ENCODE data around the gene CPA1.
"Not testable (repeated sequence)": the region's sequence is repeated elsewhere in the genome, so short reads cannot be mapped to it uniquely, and the experiment has no call there.

CPA1 gene

DNA sequence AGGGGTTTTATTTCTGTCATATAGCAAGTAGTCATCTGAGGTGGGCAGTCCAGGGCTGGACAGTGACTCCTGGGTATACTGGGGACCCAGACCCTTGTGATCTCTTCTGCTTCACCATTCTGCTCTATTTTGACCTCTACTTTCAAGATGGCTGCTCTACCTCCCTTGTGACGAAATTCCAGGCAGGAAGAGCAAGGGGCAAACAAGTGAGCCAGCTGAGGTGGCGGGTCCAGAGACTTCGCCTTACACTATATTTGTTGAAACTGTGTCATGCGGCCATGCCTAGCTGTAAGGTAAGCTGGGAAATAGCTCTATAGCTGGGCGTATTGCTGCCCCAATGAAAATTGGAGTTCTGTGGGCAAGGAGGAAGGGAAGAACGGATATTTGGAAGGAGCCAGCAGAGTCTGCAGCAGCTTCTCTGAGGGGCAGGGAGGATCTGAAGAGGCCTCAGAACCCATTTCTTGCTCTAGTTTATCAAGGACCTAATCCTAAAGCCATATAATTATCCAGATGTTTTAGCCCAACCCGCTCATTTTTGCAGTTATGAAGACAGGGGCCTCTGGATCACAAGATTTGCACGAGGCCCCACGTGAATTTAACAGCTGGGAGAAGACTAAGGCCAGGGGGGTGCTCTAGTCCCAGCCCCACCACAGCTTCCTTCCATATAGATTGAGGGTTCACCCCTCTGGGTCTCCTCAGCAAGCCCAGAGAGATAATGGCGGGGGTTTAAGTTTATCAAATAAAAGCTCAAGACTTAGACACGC is 7.7 kb upstream of the CPA1 start:
- DNase-seq (ENCODE audit: low read depth in 1 of 2, low spot score in 1 of 2), result no peak

DNA sequence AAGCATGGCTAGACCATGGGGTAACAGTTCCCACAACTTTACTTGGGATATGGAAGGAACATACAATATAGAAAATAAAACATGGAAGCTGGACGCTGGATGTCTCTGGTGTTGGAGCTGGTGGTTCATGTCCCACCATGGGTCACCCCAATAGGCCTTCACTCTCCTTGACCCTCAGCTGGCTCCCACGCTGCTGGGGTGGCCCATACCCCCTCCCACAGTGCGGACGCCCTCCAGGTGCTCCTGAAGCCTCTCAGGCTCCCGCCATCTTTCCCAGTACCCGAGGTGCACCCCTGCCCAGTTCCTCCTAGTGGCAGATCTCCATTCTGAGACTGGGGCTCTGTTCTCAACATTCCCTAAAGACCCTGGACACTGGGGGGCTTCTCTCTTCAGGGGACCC is 5.8 kb upstream of the CPA1 start:
- no peak for DNase-seq (ENCODE audit: low read depth in 1 of 2, low spot score in 1 of 2)

- not testable (repeated sequence) for DNase-seq (ENCODE audit: low read depth in 1 of 2, low spot score in 1 of 2)
These were observed 3.8 kb upstream of the CPA1 start for GRCh38 chr7:130376461-130376860.

DNA sequence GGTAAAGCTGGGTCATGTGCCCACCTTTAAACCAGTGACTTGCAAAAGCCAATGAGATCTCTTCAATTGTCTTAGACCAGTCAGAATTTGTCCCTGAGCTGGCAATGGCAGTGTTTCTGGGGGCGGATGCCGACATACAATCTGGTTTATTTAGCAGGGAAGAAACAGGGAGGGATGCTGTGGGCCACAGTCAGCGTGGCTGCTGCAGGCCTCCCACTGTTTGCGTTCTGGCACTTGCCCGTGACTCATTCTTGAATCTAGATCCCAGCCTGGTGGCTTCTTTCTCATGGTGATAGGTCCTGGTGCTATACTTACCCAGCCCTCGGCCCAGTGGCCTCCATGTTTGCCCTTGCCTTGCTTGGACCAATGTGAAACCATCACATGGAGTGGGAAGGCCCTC is 3.1 kb upstream of the CPA1 start:
- no peak for DNase-seq (ENCODE audit: low read depth in 1 of 2, low spot score in 1 of 2)

DNA sequence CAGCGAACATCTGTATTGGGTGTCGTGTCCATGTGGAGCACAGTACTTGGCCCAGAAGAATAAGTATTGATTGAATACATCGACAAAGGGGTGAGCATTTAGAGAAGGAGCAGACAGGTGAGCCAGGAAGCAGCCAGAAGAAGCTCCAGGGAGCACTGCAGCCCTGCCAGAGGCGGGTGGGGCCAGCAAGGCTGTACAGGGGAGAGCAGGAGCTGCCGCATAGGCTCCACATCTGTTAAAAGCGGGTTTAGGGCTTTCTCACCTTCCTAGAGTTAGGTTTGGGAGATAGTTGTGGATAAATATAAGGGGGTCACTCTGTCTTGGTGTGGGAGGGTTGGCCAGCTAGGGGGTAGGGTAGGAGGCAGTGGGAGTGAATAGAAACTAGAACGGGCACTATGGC is 1.3 kb upstream of the CPA1 start:
- DNase-seq (ENCODE audit: low read depth in 1 of 2, low spot score in 1 of 2), result no peak

- no peak for DNase-seq (ENCODE audit: low read depth in 1 of 2, low spot score in 1 of 2)
These were observed 768 bp upstream of the CPA1 start for GRCh38 chr7:130379532-130379920.

- no peak for DNase-seq (ENCODE audit: low read depth in 1 of 2, low spot score in 1 of 2)
These were observed 664 bp downstream of the CPA1 start for GRCh38 chr7:130380861-130381455.

DNA sequence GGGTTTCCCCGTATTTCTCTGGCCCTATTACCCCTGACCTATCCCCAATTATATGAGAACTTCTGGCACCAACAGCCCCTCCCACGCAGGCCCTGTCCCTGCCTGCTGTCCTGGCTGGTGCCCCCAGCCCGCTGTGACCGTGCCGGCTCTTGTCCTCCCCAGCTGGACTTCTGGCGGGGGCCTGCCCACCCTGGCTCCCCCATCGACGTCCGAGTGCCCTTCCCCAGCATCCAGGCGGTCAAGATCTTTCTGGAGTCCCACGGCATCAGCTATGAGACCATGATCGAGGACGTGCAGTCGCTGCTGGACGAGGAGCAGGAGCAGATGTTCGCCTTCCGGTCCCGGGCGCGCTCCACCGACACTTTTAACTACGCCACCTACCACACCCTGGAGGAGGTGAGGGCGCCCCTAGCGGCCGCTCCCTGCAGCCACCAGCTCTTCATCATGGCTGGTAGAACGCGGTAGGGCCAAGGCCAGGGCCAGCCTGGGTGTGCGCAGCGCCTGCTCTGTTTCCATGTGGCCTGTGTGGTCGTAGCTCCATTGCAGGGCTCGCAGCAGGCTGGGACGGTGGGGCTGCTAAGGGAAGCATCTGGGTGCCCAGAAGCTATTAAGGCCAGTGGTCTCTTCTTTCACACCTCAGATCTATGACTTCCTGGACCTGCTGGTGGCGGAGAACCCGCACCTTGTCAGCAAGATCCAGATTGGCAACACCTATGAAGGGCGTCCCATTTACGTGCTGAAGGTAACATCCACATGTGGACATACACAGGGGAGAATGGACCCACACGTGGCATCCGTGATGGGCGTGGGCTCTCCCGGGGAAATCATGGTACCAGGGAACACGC is 1.4 kb downstream of the CPA1 start:
- DNase-seq (ENCODE audit: low read depth in 1 of 2, low spot score in 1 of 2), result no peak

GRCh38 chr7:130383187-130383980 is 3.1 kb downstream of the CPA1 start:
- no peak for DNase-seq (ENCODE audit: low read depth in 1 of 2, low spot score in 1 of 2)

DNA sequence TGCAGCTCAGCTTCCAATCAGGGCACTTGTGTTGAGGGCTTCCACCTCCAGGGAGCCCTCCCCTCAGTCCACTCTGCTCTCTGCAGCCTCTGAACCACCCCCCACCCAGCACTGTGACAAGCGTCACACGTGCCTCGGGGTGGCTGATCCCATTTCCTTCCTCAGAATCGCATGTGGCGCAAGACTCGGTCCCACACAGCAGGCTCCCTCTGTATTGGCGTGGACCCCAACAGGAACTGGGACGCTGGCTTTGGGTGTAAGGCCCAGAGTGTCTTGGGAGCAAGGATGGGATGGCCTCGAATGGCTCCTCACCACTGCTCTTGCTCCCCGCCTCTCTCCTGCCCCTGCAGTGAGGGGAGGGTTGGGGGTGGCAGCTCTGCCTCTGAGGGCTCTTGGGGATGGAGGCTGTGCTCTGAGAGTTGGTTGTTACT is 4.1 kb downstream of the CPA1 start:
- DNase-seq (ENCODE audit: low read depth in 1 of 2, low spot score in 1 of 2), result no peak

- no peak for DNase-seq (ENCODE audit: low read depth in 1 of 2, low spot score in 1 of 2)
These were observed 4.7 kb downstream of the CPA1 start for GRCh38 chr7:130384841-130385599.

DNA sequence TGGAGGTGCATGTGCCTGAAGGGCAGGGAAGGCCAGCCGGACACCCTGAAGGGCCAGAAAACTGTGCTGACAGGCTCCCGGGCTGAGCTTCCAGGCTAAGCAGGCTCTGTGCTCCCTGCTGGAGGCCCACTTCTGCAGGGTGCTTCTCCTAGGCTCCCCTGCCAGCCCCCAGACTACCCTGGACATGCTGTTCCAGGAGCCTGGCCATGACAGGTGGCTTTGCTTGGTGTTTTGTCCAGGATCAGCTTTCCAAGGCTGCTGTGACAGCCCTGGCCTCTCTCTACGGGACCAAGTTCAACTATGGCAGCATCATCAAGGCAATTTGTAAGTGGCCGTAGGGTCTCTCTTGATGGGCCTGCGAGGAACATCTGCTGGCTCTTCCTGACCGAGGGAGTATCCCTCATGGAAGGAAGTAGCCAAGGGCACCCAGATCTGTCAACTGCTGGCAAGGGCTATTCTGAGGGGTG is 5.3 kb downstream of the CPA1 start:
- no peak for DNase-seq (ENCODE audit: low read depth in 1 of 2, low spot score in 1 of 2)

DNA sequence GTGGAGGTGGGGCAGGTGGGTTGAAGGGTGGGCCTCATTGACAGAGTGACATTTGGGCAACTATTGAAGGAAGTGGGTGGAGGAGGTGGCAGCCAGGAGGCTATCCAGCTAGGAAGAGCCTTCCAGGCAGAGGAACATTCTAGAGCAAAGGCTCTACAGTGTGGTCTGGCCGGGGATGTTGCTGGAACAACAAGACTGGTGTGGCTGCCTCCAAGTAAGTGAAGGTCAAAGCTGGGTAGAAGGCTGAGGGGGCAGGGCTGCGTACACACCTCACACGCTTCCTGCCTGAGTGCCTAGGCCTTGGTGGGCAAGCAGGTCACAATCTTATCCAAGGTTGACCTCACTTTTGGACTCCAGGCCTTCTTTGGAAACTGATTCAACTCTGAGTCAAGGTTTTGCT is 6.6 kb downstream of the CPA1 start:
- DNase-seq (ENCODE audit: low read depth in 1 of 2, low spot score in 1 of 2), result no peak

DNA sequence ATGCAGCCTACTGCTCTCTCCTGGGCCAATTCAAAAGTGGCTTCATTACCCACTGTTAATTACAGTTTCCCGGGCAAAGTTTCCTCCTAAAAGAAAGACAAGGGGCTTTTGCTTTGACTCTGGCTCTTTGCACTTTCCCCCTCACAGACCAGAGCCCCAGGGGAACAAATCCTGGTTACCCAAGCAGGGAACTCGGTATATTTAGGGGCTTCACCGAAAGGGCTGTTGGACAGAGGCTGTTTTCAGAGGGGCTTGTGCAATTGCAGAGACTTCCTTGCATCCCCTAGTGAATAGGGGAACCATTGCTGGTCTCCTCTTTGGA is 7.0 kb downstream of the CPA1 start:
- no peak for DNase-seq (ENCODE audit: low read depth in 1 of 2, low spot score in 1 of 2)

DNA sequence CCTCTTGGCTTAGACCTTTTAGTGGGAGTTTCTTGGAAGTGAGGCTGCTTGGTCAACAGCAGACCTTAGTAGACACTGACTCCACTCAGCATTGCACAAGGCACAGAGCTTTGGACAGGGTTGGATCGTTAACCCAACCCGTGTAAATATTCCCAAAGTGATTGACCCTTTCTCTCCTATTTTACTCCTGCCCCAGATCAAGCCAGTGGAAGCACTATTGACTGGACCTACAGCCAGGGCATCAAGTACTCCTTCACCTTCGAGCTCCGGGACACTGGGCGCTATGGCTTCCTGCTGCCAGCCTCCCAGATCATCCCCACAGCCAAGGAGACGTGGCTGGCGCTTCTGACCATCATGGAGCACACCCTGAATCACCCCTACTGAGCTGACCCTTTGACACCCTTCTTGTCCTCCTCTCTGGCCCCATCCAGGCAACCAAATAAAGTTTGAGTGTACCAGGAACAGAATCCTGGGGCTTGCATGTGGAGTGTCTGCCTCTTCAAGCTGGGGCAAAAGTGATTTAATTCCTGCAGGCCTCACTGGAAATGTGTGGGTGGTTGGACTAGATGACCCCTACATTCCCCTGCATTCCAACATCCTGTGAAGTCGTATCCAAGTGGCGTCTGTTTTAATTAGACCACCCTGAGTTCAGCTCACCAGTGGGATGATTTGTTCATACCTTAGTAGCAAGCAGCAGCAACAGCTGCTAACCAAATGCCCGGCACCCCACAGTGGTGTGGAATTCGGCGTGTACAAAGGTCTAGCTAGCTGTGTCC is 7.5 kb downstream of the CPA1 start:
- DNase-seq (ENCODE audit: low read depth in 1 of 2, low spot score in 1 of 2), result no peak

GRCh38 chr7:130388671-130389070 is 8.4 kb downstream of the CPA1 start:
- DNase-seq (ENCODE audit: low read depth in 1 of 2, low spot score in 1 of 2), result no peak

GRCh38 chr7:130390486-130390885 is 10.2 kb downstream of the CPA1 start:
- DNase-seq (ENCODE audit: low read depth in 1 of 2, low spot score in 1 of 2), result no peak

- no peak for DNase-seq (ENCODE audit: low read depth in 1 of 2, low spot score in 1 of 2)
These were observed 12.8 kb downstream of the CPA1 start for GRCh38 chr7:130393101-130393561.

- no peak for DNase-seq (ENCODE audit: low read depth in 1 of 2, low spot score in 1 of 2)
These were observed 13.6 kb downstream of the CPA1 start for GRCh38 chr7:130393841-130394411.

All from activated CD4-positive, alpha-beta T cell treated with anti-CD3 and anti-CD28 coated beads, Interleukin-2, amount 50 U/mL, for 24 hours (primary cell).